Measurements from ENCODE around the gene HPCAL1. TPM values are rescaled to one million over a fixed set of nuclear protein-coding genes. Genes with fewer than 3 reads are reported as not detected.

HPCAL1 gene
- total RNA-seq, 1 donor from 2014 or later: 3.7 TPM

DNA sequence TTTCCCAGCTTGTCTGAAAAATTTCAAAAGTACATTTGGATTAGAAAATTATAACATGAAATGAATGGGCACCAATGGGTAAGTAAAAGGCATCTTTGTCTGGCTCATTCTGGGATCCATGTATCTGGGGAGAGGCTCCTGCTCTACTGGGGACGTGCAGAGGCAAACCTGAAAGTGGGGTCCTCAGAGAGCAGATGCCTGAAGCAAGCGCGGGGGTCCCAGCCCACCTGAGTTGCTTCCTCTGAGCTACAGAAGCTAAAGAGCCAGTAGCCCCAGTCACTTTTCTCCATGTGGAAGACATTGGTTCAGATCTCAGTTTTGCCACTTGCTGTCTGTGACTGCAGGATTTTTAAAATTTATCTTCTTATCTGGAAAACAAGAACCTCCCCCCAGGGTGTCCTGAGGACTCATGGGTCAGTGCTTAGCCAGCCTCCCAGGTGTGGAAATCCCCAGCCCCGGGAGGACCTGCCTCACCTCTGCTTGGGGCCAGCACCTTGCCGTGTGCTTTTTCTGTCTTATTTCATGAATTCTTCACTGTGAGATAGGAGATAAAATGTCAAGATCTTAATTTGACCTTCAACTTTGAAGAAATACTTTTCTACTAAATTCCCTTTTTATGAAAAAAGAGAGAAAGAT, 170.5 kb downstream of the HPCAL1 start:
- H3K4me3 Mint-ChIP-seq: no peak overlapping the region
- H3K36me3 Mint-ChIP-seq: no peaks in the 10 kb centered on the region
- peaks cover 35% of the 10 kb centered on the region for H3K4me1 Mint-ChIP-seq
- no peaks in the 10 kb centered on the region for H3F3A ChIP-seq (ENCODE audit: low read depth)
- H3K27ac Mint-ChIP-seq: no peak overlapping the region
- no peaks in the 10 kb centered on the region for H4K20me1 ChIP-seq (ENCODE audit: low read depth)
- no peaks in the 10 kb centered on the region for H3K9me3 Mint-ChIP-seq
- no peak for DNase-seq (ENCODE audit: low spot score)
- H3K27ac ChIP-seq: no peak overlapping the region
- H3K9me3 ChIP-seq (ENCODE audit: low read depth): no peaks in the 10 kb centered on the region
- H3K79me2 ChIP-seq (ENCODE audit: low read depth): no peaks in the 10 kb centered on the region
- H3K4me2 ChIP-seq: no peak overlapping the region
- no peak overlapping the region for H3K9ac ChIP-seq
- H3K4me3 ChIP-seq: no peak overlapping the region
- peaks cover 7% of the 10 kb centered on the region for H3K27me3 Mint-ChIP-seq (ENCODE audit: insufficient read depth, low read depth)
- H3K27me3 ChIP-seq: no peaks in the 10 kb centered on the region
- no peak overlapping the region for H2AFZ ChIP-seq (replicated peaks)
- TF ChIP-seq EZH2 (IDR thresholded peaks at IDR 0.05) (no peak), EZH2phosphoT487 (IDR thresholded peaks at IDR 0.05) (no peak)
- TF ChIP-seq, protein P1, sequence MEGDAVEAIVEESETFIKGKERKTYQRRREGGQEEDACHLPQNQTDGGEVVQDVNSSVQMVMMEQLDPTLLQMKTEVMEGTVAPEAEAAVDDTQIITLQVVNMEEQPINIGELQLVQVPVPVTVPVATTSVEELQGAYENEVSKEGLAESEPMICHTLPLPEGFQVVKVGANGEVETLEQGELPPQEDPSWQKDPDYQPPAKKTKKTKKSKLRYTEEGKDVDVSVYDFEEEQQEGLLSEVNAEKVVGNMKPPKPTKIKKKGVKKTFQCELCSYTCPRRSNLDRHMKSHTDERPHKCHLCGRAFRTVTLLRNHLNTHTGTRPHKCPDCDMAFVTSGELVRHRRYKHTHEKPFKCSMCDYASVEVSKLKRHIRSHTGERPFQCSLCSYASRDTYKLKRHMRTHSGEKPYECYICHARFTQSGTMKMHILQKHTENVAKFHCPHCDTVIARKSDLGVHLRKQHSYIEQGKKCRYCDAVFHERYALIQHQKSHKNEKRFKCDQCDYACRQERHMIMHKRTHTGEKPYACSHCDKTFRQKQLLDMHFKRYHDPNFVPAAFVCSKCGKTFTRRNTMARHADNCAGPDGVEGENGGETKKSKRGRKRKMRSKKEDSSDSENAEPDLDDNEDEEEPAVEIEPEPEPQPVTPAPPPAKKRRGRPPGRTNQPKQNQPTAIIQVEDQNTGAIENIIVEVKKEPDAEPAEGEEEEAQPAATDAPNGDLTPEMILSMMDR (IDR thresholded peaks at IDR 0.05): no peak
- no peaks in the 10 kb centered on the region for H3K36me3 ChIP-seq
- peaks cover 10% of the 10 kb centered on the region for H3K4me1 ChIP-seq

DNA sequence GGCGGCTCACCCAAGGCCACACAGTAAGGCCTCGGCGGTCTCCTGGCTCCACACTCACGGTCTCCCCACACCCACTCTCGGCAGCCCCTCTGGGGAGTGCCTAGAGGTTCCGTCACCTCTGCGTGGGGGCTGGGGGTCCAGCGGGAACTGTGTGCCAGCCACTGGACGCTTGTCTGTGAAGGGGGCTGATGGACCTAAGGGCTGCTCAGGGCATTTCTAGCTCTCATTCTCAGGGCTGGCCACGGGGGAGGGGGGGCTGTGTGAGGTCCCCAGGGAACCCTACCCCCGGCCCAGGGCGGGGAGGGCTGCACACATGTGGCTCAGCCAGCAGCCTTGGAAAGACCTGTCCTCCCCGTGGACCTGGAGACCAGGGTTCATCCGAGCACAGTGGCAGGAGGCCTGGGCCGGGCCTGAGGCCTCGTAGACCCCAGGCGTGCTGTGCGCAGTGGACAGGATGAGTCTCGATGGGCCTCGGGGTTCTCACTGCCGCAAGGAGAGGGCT, 172.6 kb downstream of the HPCAL1 start:
- H3K36me3 ChIP-seq: no peaks in the 10 kb centered on the region
- Mint-ChIP-seq H3K27me3 (ENCODE audit: insufficient read depth, low read depth) (peaks cover 6% of the 10 kb centered on the region), H3K4me1 (peaks cover 39% of the 10 kb centered on the region), H3K4me3 (no peak overlapping the region), H3K36me3 (no peaks in the 10 kb centered on the region), H3K9me3 (no peaks in the 10 kb centered on the region), H3K27ac (no peak overlapping the region)
- no peaks in the 10 kb centered on the region for H3K9me3 ChIP-seq (ENCODE audit: low read depth)
- H3K4me3 ChIP-seq: no peak overlapping the region
- no peak overlapping the region for H3K27ac ChIP-seq
- H3K4me1 ChIP-seq: peaks cover 14% of the 10 kb centered on the region
- H3K4me2 ChIP-seq: no peak overlapping the region
- no peak overlapping the region for H3K9ac ChIP-seq
- H3K79me2 ChIP-seq (ENCODE audit: low read depth): no peaks in the 10 kb centered on the region
- H3F3A ChIP-seq (ENCODE audit: low read depth): no peaks in the 10 kb centered on the region
- H3K27me3 ChIP-seq: no peaks in the 10 kb centered on the region
- TF ChIP-seq, protein P1 (IDR thresholded peaks at IDR 0.05): no peak
- TF ChIP-seq EZH2 (IDR thresholded peaks at IDR 0.05): no peak
- TF ChIP-seq EZH2phosphoT487 (IDR thresholded peaks at IDR 0.05): no peak
- no peak for DNase-seq (ENCODE audit: low spot score)
- H4K20me1 ChIP-seq (ENCODE audit: low read depth): no peaks in the 10 kb centered on the region
- H2AFZ ChIP-seq (replicated peaks): no peak overlapping the region

DNA sequence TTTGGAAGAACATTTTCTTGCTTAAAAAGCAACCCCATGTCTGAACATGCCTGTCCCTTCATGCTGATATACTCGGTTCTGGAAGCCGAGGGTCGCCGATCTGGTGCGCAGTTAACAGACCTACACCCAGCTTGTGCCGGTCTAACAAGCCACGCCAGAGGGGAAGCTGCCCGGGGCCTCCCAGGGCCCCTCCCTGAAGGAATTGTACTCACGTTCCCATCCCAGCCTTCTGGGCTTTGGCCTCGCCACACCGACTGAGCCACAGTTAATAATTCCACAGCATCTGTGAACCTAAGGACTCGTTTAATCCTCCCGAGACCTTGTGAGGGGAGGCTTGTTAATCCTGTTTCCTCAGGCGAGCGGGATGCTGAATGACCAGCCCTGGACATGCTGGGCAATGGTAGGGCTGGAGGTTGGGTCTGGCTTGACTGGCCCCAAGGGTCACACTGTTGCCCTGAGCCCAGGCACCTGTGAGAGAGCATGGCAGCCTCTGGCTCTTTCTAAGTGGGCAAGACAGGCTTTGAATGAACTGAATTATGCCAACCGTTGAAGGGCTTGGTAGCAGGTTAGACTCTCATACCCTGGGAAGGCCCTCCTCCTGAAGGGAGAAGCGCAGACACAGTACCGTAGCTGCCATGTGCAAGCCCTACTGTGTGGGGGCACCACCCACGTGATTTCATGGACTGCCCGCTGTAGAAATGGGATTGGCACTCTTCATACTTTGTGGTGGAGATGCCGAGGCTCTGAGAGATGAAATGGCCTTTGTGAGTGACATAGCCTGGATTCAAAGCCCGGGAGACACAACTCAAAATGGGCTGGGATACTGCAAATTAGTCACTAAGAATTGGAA, 173.3 kb downstream of the HPCAL1 start:
- Histone ChIP-seq H3K27me3 (no peaks in the 10 kb centered on the region), H3K27ac (no peak overlapping the region), H3K9me3 (ENCODE audit: low read depth) (no peaks in the 10 kb centered on the region), H3F3A (ENCODE audit: low read depth) (no peaks in the 10 kb centered on the region), H4K20me1 (ENCODE audit: low read depth) (no peaks in the 10 kb centered on the region), H3K36me3 (no peaks in the 10 kb centered on the region), H3K4me2 (no peak overlapping the region), H3K79me2 (ENCODE audit: low read depth) (no peaks in the 10 kb centered on the region), H3K4me3 (no peak overlapping the region), H2AFZ (replicated peaks) (no peak overlapping the region), H3K9ac (no peak overlapping the region), H3K4me1 (peaks cover 14% of the 10 kb centered on the region)
- peaks cover 36% of the 10 kb centered on the region for H3K4me1 Mint-ChIP-seq
- no peaks in the 10 kb centered on the region for H3K36me3 Mint-ChIP-seq
- peak; percentile 45 for DNase-seq (ENCODE audit: low spot score)
- H3K27me3 Mint-ChIP-seq (ENCODE audit: insufficient read depth, low read depth): peaks cover 2% of the 10 kb centered on the region
- H3K4me3 Mint-ChIP-seq: no peak overlapping the region
- no peaks in the 10 kb centered on the region for H3K9me3 Mint-ChIP-seq
- H3K27ac Mint-ChIP-seq: peak overlapping the region; percentile 76
- TF ChIP-seq, protein P1 (IDR thresholded peaks at IDR 0.05): no peak
- TF ChIP-seq EZH2 (IDR thresholded peaks at IDR 0.05): no peak
- TF ChIP-seq EZH2phosphoT487 (IDR thresholded peaks at IDR 0.05): no peak

Measured in neural progenitor cell (in vitro differentiated cells).